Liver (tissue), 9 donors: ENCODE measurements around the gene SLC9A4. TPM values are rescaled to one million over a fixed set of nuclear protein-coding genes. Genes with fewer than 3 reads are reported as not detected.

Experiments
- DNase-seq: peaks from one replicate; pipeline ENCODE4 v3.0.0-alpha.2; 2017; ENCODE audit warnings: low spot score
- H3K27ac ChIP-seq, 2 donors: one replicate each; pipeline ENCODE4 v1.7.0; 2013; ENCODE audit warnings: inconsistent platforms in 2 of 2, low read length in 2 of 2, control low read depth in 1 of 2, low read depth in 1 of 2, mild to moderate bottlenecking in 1 of 2
- H3K27me3 ChIP-seq, 4 donors: one replicate each; pipeline versions ENCODE4 v1.6.1 to v1.7.0; 2013; ENCODE audit warnings: low read length in 3 of 4, inconsistent platforms in 1 of 4, mild to moderate bottlenecking in 1 of 4, moderate library complexity in 1 of 4; ENCODE audit not compliant: control insufficient read depth in 4 of 4, insufficient read depth in 4 of 4
- H3K36me3 ChIP-seq, 4 donors: one replicate each; pipeline versions ENCODE4 v1.6.1 to v1.7.0; 2013; ENCODE audit warnings: low read length in 3 of 4, mild to moderate bottlenecking in 3 of 4, low read depth in 1 of 4, moderate library complexity in 1 of 4; ENCODE audit not compliant: control insufficient read depth in 4 of 4, insufficient read depth in 3 of 4
- H3K4me1 ChIP-seq, 4 donors: one replicate each; pipeline versions ENCODE4 v1.6.1 to v1.7.0; 2013; ENCODE audit warnings: low read length in 3 of 4, mild to moderate bottlenecking in 3 of 4, moderate library complexity in 1 of 4; ENCODE audit not compliant: control insufficient read depth in 4 of 4, insufficient read depth in 4 of 4
- H3K4me3 ChIP-seq, 3 donors: one replicate each; pipeline versions ENCODE4 v1.6.1 to v1.7.0; 2013; ENCODE audit warnings: low read length in 3 of 3, control low read depth in 1 of 3, low read depth in 1 of 3, mild to moderate bottlenecking in 1 of 3
- H3K9ac ChIP-seq, 2 donors: one replicate each; pipeline ENCODE4 v1.7.0; 2013; ENCODE audit warnings: low read length in 2 of 2, mild to moderate bottlenecking in 2 of 2, moderate library complexity in 2 of 2, control low read depth in 1 of 2, low read depth in 1 of 2
- H3K9me3 ChIP-seq, 4 donors: one replicate each; pipeline versions ENCODE4 v1.6.1 to v1.7.0; 2013; ENCODE audit warnings: low read length in 3 of 4; ENCODE audit not compliant: control insufficient read depth in 4 of 4
- ATF3 ChIP-seq: IDR thresholded peaks from 2 replicates; pipeline ENCODE4 v1.6.1; 2016; ENCODE audit warnings: antibody characterized with exemption
- EGR1 ChIP-seq, 2 donors: IDR thresholded peaks; 2 replicates each; pipeline ENCODE4 v1.6.1; 2016 to 2018; ENCODE audit warnings: antibody characterized with exemption in 2 of 2, low read depth in 2 of 2
- FOXA1 ChIP-seq: IDR thresholded peaks from 2 replicates; pipeline ENCODE4 v1.6.1; 2016; ENCODE audit warnings: antibody characterized with exemption
- FOXA2 ChIP-seq: IDR thresholded peaks from 2 replicates; pipeline ENCODE4 v1.6.1; 2016; ENCODE audit warnings: antibody characterized with exemption
- GABPA ChIP-seq, 2 donors: IDR thresholded peaks in 1 of 2; conservative IDR thresholded peaks in 1 of 2; 2 replicates each; pipeline ENCODE4 v1.6.1; 2016; ENCODE audit warnings: antibody characterized with exemption in 2 of 2, mild to moderate bottlenecking in 1 of 2, moderate library complexity in 1 of 2
- HNF4A ChIP-seq, 2 donors: conservative IDR thresholded peaks; 2 replicates each; pipeline ENCODE4 v1.6.1; 2016; ENCODE audit warnings: antibody characterized with exemption in 2 of 2, mild to moderate bottlenecking in 2 of 2
- HNF4G ChIP-seq: IDR thresholded peaks from 2 replicates; pipeline ENCODE4 v1.6.1; 2016; ENCODE audit warnings: antibody characterized with exemption
- JUND ChIP-seq, 2 donors: IDR thresholded peaks; 2 replicates each; pipeline ENCODE4 v1.6.1; 2016; ENCODE audit warnings: antibody characterized with exemption in 2 of 2
- MAX ChIP-seq: IDR thresholded peaks from 2 replicates; pipeline ENCODE4 v1.6.1; 2016; ENCODE audit warnings: antibody characterized with exemption
- NR2F2 ChIP-seq: IDR thresholded peaks from 2 replicates; pipeline ENCODE4 v1.6.1; 2016; ENCODE audit warnings: antibody characterized with exemption
- RAD21 ChIP-seq, 2 donors: IDR thresholded peaks; 2 replicates each; pipeline ENCODE4 v1.6.1; 2016; ENCODE audit warnings: antibody characterized with exemption in 2 of 2, mild to moderate bottlenecking in 2 of 2
- RXRA ChIP-seq, 2 donors: IDR thresholded peaks; 2 replicates each; pipeline ENCODE4 v1.6.1; 2017 to 2018; ENCODE audit warnings: antibody characterized with exemption in 2 of 2, mild to moderate bottlenecking in 1 of 2
- SP1 ChIP-seq: IDR thresholded peaks from 2 replicates; pipeline ENCODE4 v1.6.1; 2018; ENCODE audit warnings: antibody characterized with exemption, mild to moderate bottlenecking
- TAF1 ChIP-seq: conservative IDR thresholded peaks from 2 replicates; pipeline ENCODE4 v1.6.1; 2016; ENCODE audit warnings: antibody characterized with exemption, mild to moderate bottlenecking
- YY1 ChIP-seq: IDR thresholded peaks from 2 replicates; pipeline ENCODE4 v1.6.1; 2016; ENCODE audit warnings: antibody characterized with exemption, mild to moderate bottlenecking
- WGBS: extraction: QIAGEN DNeasy Blood & Tissue Kit; methylation state at CpG from one replicate; pipeline ENCODE4 v1.1.7; 2013; 5-methylcytosine and 5-hydroxymethylcytosine counted together
- polyA plus RNA-seq, 2 donors: library from polyadenylated mRNA; stranded (reverse) in 1 of 2; unstranded in 1 of 2; fragments of 200-250 nt in 1 of 2; fragments of >200 nt in 1 of 2; fragmentation: Nextera tagmentation in 1 of 2; extraction: Ambion mirVana in 1 of 2; gene quantifications; one replicate each; pipeline versions ENCODE4 v1.2.1 to v1.2.3, GENCODE V29; 2013 to 2015
- total RNA-seq, 2 donors: library from RNA; depleted of rRNA; stranded (reverse); fragments of >200 nt; gene quantifications; one replicate each; pipeline ENCODE4 v1.2.3, GENCODE V29; 2014
- TF ChIP-seq, protein P1 (sequence below): IDR thresholded peaks from 2 replicates; pipeline ENCODE4 v1.6.1; 2016; ENCODE audit warnings: antibody characterized with exemption
- TF ChIP-seq, protein P2 (sequence below): fragments of 150-350 bp; IDR thresholded peaks from 2 replicates; pipeline ENCODE4 v1.5.1; 2017; ENCODE audit warnings: improper control_type of control experiment, low read depth, low read length; ENCODE audit not compliant: missing input control
- TF ChIP-seq, protein P3 (sequence below): IDR thresholded peaks from 2 replicates; pipeline ENCODE4 v1.6.1; 2016; ENCODE audit warnings: antibody characterized with exemption, mild to moderate bottlenecking
- donor health status: healthy.
- donor health status: healthy.
- donor health status: healthy.
- donor health status: healthy.
- donor health status: healthy.

The SLC9A4 gene
- total and polyA plus RNA-seq, 4 donors = not detected

DNA sequence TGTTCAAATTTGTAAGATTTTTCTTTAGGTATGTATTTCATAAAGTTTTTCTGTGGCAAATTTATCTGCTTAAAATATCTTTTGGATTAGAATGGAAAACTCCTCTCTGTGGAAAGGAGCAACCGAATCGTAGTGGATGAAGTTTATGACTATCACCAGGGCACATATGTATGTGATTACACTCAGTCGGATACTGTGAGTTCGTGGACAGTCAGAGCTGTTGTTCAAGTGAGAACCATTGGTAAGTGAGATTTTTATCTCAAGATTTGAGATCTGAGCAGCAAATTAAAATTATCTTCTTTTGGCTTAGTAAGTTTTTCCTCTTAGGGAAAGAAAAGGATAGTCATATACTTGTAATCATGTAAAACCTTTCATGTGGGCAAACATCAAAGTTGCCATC lies 35.9 kb upstream of the SLC9A4 start:
- H3K9me3 ChIP-seq = no peaks in the 10 kb centered on the region
- TF ChIP-seq NR2F2 (no peak), FOXA1 (no peak), GABPA (IDR thresholded peaks at IDR 0.05 in 1 of 2, conservative IDR thresholded peaks at IDR 0.05 in 1 of 2) (no peak), ATF3 (no peak), EGR1 (IDR thresholded peaks at IDR 0.05; ENCODE audit: low read depth in 2 of 2) (no peak), JUND (IDR thresholded peaks at IDR 0.05) (no peak), YY1 (no peak), SP1 (no peak)
- TF ChIP-seq, protein P1, sequence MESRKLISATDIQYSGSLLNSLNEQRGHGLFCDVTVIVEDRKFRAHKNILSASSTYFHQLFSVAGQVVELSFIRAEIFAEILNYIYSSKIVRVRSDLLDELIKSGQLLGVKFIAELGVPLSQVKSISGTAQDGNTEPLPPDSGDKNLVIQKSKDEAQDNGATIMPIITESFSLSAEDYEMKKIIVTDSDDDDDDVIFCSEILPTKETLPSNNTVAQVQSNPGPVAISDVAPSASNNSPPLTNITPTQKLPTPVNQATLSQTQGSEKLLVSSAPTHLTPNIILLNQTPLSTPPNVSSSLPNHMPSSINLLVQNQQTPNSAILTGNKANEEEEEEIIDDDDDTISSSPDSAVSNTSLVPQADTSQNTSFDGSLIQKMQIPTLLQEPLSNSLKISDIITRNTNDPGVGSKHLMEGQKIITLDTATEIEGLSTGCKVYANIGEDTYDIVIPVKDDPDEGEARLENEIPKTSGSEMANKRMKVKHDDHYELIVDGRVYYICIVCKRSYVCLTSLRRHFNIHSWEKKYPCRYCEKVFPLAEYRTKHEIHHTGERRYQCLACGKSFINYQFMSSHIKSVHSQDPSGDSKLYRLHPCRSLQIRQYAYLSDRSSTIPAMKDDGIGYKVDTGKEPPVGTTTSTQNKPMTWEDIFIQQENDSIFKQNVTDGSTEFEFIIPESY = no peak
- no peak overlapping the region for H3K9ac ChIP-seq
- H3K27me3 ChIP-seq = no peaks in the 10 kb centered on the region
- H3K4me1 ChIP-seq = no peaks in the 10 kb centered on the region
- no peak for DNase-seq
- no peak overlapping the region for H3K27ac ChIP-seq
- 95% methylated on average over 4 of the region's 4 CpGs for WGBS
- H3K36me3 ChIP-seq = no peaks in the 10 kb centered on the region
- no peak overlapping the region for H3K4me3 ChIP-seq

- no peak for TF ChIP-seq HNF4A (conservative IDR thresholded peaks at IDR 0.05)
- TF ChIP-seq HNF4G = no peak
- TF ChIP-seq, protein P2, sequence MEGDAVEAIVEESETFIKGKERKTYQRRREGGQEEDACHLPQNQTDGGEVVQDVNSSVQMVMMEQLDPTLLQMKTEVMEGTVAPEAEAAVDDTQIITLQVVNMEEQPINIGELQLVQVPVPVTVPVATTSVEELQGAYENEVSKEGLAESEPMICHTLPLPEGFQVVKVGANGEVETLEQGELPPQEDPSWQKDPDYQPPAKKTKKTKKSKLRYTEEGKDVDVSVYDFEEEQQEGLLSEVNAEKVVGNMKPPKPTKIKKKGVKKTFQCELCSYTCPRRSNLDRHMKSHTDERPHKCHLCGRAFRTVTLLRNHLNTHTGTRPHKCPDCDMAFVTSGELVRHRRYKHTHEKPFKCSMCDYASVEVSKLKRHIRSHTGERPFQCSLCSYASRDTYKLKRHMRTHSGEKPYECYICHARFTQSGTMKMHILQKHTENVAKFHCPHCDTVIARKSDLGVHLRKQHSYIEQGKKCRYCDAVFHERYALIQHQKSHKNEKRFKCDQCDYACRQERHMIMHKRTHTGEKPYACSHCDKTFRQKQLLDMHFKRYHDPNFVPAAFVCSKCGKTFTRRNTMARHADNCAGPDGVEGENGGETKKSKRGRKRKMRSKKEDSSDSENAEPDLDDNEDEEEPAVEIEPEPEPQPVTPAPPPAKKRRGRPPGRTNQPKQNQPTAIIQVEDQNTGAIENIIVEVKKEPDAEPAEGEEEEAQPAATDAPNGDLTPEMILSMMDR = no peak
- no peak for TF ChIP-seq RAD21 (IDR thresholded peaks at IDR 0.05)
- TF ChIP-seq MAX = no peak
- TF ChIP-seq, protein P1 = no peak
- no peak for TF ChIP-seq JUND (IDR thresholded peaks at IDR 0.05)
- TF ChIP-seq YY1 = no peak
- no peak for TF ChIP-seq FOXA2
- TF ChIP-seq ATF3 = no peak
- TF ChIP-seq EGR1 (IDR thresholded peaks at IDR 0.05; ENCODE audit: low read depth in 2 of 2) = no peak
- TF ChIP-seq FOXA1 = no peak
- TF ChIP-seq, protein P3, sequence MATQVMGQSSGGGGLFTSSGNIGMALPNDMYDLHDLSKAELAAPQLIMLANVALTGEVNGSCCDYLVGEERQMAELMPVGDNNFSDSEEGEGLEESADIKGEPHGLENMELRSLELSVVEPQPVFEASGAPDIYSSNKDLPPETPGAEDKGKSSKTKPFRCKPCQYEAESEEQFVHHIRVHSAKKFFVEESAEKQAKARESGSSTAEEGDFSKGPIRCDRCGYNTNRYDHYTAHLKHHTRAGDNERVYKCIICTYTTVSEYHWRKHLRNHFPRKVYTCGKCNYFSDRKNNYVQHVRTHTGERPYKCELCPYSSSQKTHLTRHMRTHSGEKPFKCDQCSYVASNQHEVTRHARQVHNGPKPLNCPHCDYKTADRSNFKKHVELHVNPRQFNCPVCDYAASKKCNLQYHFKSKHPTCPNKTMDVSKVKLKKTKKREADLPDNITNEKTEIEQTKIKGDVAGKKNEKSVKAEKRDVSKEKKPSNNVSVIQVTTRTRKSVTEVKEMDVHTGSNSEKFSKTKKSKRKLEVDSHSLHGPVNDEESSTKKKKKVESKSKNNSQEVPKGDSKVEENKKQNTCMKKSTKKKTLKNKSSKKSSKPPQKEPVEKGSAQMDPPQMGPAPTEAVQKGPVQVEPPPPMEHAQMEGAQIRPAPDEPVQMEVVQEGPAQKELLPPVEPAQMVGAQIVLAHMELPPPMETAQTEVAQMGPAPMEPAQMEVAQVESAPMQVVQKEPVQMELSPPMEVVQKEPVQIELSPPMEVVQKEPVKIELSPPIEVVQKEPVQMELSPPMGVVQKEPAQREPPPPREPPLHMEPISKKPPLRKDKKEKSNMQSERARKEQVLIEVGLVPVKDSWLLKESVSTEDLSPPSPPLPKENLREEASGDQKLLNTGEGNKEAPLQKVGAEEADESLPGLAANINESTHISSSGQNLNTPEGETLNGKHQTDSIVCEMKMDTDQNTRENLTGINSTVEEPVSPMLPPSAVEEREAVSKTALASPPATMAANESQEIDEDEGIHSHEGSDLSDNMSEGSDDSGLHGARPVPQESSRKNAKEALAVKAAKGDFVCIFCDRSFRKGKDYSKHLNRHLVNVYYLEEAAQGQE = no peak
- no peak for TF ChIP-seq TAF1
- no peak for TF ChIP-seq GABPA (IDR thresholded peaks at IDR 0.05 in 1 of 2, conservative IDR thresholded peaks at IDR 0.05 in 1 of 2)
- TF ChIP-seq NR2F2 = no peak
- TF ChIP-seq RXRA (IDR thresholded peaks at IDR 0.05) = no peak
- no peak for TF ChIP-seq SP1
- no peak overlapping the region for H3K9ac ChIP-seq
- no peak overlapping the region for H3K4me3 ChIP-seq
- no peaks in the 10 kb centered on the region for H3K4me1 ChIP-seq
- H3K27me3 ChIP-seq = no peaks in the 10 kb centered on the region
- 89% methylated on average over 3 of the region's 3 CpGs for WGBS
- no peak for DNase-seq
- H3K27ac ChIP-seq = no peak overlapping the region
- H3K9me3 ChIP-seq = no peaks in the 10 kb centered on the region
- H3K36me3 ChIP-seq = no peaks in the 10 kb centered on the region
Observed at GRCh38 chr2:102438111-102438510, 34.9 kb upstream of the SLC9A4 start.
